ENCODE data around the gene HEATR5A. TPM values are rescaled to one million over a fixed set of nuclear protein-coding genes. Genes with fewer than 3 reads are reported as not detected.

Gene HEATR5A
- total RNA-seq, 1 experiment from 2014 or later: 19.0 TPM

DNA sequence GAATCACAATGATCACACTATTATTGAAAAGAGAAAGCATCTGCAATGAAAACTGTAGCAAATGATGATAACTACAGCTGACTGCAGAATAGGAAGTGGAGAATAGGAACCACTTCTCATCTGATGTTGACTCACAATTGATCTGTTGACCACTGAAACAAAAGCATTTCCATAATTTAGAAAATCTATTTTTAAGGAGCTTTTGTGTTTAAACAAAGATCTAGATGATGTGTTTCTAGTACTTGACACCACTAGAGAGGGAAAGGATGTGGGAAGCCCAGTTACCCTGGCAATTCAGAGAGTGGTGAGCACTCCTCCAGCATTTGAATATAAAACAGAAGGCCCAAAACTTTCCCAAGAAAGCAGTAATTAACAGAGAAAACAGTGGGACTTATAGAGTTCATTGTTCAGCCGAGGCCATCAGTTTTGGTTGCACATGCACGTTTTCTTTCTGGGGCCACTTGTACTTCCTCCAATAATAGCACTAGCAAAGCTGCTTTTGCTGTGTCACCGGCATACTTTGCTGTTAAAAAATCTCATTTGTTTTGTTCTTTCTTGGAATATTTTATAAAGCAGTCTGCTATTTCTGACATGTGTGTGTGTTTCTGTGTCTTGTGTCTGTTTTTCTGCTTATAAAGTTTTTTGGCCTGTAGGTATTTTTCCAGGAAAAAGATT is 136.6 kb downstream of the HEATR5A start:
- POLR2A ChIA-PET (ENCODE audit: low non-redundant PET): no interaction called here
- H3K27me3 ChIP-seq (replicated peaks; ENCODE audit: insufficient read depth, low read depth, low read length, poor library complexity): no peaks in the 10 kb centered on the region
- no TSS peak for BruUV-seq (replicated peaks)
- CTCF ChIA-PET: no interaction called here
- H3K4me1 ChIP-seq (ENCODE audit: insufficient read depth, low read length, poor library complexity, severe bottlenecking): no peaks in the 10 kb centered on the region
- intact Hi-C loops (cut with micrococcal nuclease; ENCODE audit: unreplicated experiment): no loop called here
- H3K27ac ChIP-seq (ENCODE audit: low read depth, low read length, poor library complexity, severe bottlenecking): no peak overlapping the region
- H3K36me3 ChIP-seq (ENCODE audit: insufficient read depth, low read length, poor library complexity, severe bottlenecking): no peaks in the 10 kb centered on the region
- H3K4me3 ChIP-seq (ENCODE audit: low read depth, low read length, poor library complexity, severe bottlenecking): no peak overlapping the region
- no peaks in the 10 kb centered on the region for H3K9me3 ChIP-seq (ENCODE audit: low read depth, low read length, poor library complexity, severe bottlenecking)
- DNase-seq (ENCODE audit: low spot score): no peak
- TF ChIP-seq, protein P1, sequence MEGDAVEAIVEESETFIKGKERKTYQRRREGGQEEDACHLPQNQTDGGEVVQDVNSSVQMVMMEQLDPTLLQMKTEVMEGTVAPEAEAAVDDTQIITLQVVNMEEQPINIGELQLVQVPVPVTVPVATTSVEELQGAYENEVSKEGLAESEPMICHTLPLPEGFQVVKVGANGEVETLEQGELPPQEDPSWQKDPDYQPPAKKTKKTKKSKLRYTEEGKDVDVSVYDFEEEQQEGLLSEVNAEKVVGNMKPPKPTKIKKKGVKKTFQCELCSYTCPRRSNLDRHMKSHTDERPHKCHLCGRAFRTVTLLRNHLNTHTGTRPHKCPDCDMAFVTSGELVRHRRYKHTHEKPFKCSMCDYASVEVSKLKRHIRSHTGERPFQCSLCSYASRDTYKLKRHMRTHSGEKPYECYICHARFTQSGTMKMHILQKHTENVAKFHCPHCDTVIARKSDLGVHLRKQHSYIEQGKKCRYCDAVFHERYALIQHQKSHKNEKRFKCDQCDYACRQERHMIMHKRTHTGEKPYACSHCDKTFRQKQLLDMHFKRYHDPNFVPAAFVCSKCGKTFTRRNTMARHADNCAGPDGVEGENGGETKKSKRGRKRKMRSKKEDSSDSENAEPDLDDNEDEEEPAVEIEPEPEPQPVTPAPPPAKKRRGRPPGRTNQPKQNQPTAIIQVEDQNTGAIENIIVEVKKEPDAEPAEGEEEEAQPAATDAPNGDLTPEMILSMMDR (conservative IDR thresholded peaks at IDR 0.05; ENCODE audit: low read depth, low read length): no peak
- no peak for TF ChIP-seq EZH2 (IDR thresholded peaks at IDR 0.05; ENCODE audit: borderline replicate concordance, low read depth, low read length, poor library complexity, severe bottlenecking)

- H3K4me1 ChIP-seq (ENCODE audit: insufficient read depth, low read length, poor library complexity, severe bottlenecking): no peaks in the 10 kb centered on the region
- CTCF ChIA-PET: no interaction called here
- no peak overlapping the region for H3K4me3 ChIP-seq (ENCODE audit: low read depth, low read length, poor library complexity, severe bottlenecking)
- no peaks in the 10 kb centered on the region for H3K27me3 ChIP-seq (replicated peaks; ENCODE audit: insufficient read depth, low read depth, low read length, poor library complexity)
- DNase-seq (ENCODE audit: low spot score): no peak
- H3K36me3 ChIP-seq (ENCODE audit: insufficient read depth, low read length, poor library complexity, severe bottlenecking): no peaks in the 10 kb centered on the region
- intact Hi-C loops (cut with micrococcal nuclease; ENCODE audit: unreplicated experiment): no loop called here
- no peak for TF ChIP-seq EZH2 (IDR thresholded peaks at IDR 0.05; ENCODE audit: borderline replicate concordance, low read depth, low read length, poor library complexity, severe bottlenecking)
- TF ChIP-seq, protein P1 (conservative IDR thresholded peaks at IDR 0.05; ENCODE audit: low read depth, low read length): no peak
- POLR2A ChIA-PET (ENCODE audit: low non-redundant PET): no interaction called here
- no peaks in the 10 kb centered on the region for H3K9me3 ChIP-seq (ENCODE audit: low read depth, low read length, poor library complexity, severe bottlenecking)
- BruUV-seq (replicated peaks): no TSS peak
- no peak overlapping the region for H3K27ac ChIP-seq (ENCODE audit: low read depth, low read length, poor library complexity, severe bottlenecking)
Measured at GRCh38 chr14:31283153-31283552, 137.2 kb downstream of the HEATR5A start.

DNA sequence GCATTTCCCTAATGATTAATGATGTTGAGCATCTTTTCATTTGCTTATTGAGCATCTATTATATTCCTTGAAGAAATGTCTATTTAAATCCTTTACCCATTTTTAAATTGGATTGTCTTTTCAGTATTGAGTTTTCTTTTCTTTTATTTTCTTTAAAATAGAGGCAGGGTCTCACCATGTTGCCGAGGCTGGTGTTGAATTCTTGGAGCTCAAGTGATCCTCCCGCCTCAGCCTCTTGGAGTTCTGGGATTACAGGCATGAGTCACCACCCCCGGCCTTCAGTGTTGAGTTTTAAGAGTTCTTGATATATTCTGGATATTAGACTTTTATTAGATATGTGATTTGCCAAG is 139.5 kb downstream of the HEATR5A start:
- TF ChIP-seq, protein P1 (conservative IDR thresholded peaks at IDR 0.05; ENCODE audit: low read depth, low read length): no peak
- TF ChIP-seq EZH2 (IDR thresholded peaks at IDR 0.05; ENCODE audit: borderline replicate concordance, low read depth, low read length, poor library complexity, severe bottlenecking): no peak
- no peaks in the 10 kb centered on the region for H3K4me1 ChIP-seq (ENCODE audit: insufficient read depth, low read length, poor library complexity, severe bottlenecking)
- no TSS peak for BruUV-seq (replicated peaks)
- H3K36me3 ChIP-seq (ENCODE audit: insufficient read depth, low read length, poor library complexity, severe bottlenecking): no peaks in the 10 kb centered on the region
- no peak overlapping the region for H3K4me3 ChIP-seq (ENCODE audit: low read depth, low read length, poor library complexity, severe bottlenecking)
- H3K27ac ChIP-seq (ENCODE audit: low read depth, low read length, poor library complexity, severe bottlenecking): no peak overlapping the region
- H3K9me3 ChIP-seq (ENCODE audit: low read depth, low read length, poor library complexity, severe bottlenecking): peaks cover 7% of the 10 kb centered on the region
- intact Hi-C loops (cut with micrococcal nuclease; ENCODE audit: unreplicated experiment): no loop called here
- ChIA-PET POLR2A (ENCODE audit: low non-redundant PET) (no interaction called here), CTCF (no interaction called here)
- DNase-seq (ENCODE audit: low spot score): no peak
- no peaks in the 10 kb centered on the region for H3K27me3 ChIP-seq (replicated peaks; ENCODE audit: insufficient read depth, low read depth, low read length, poor library complexity)
